ENCODE measurements around the gene SSC5D. TPM values are rescaled to one million over a fixed set of nuclear protein-coding genes. Genes with fewer than 3 reads are reported as not detected.
"Not testable (repeated sequence)": the region's sequence is repeated elsewhere in the genome, so short reads cannot be mapped to it uniquely, and the experiment has no call there.

SSC5D gene
- total RNA-seq, 4 donors from 2014 or later, result 0.64 to 6.2 (median 3.0) TPM

GRCh38 chr19:55443045-55443823 lies 45.0 kb upstream of the SSC5D start, which contains the start of gene SHISA7:
Gene SHISA7 (minus strand): TSS chr19:55443300. CDS start chr19:55442863, 437 bp downstream.
- no peak for TF ChIP-seq POLR2A (IDR thresholded peaks at IDR 0.05)
- no peak within 1 kb of the TSS for H3K4me3 ChIP-seq (ENCODE audit: low read depth, poor library complexity, severe bottlenecking)
- DNase-seq (ENCODE audit: low spot score in 2 of 2), result no peak
- 1% methylated on average over 43 of the region's 43 CpGs for WGBS, 2 donors
- intact Hi-C loops (cut with DNase I; ENCODE audit: low total_unique reads), result no loop called here

GRCh38 chr19:55443824-55444480 lies 44.3 kb upstream of the SSC5D start:
- no peak overlapping the region for H3K4me3 ChIP-seq (ENCODE audit: low read depth, poor library complexity, severe bottlenecking)
- DNase-seq (ENCODE audit: low spot score in 2 of 2), result no peak
- 29 to 44% methylated on average over 18 of the region's 18 CpGs for WGBS, 2 donors
- TF ChIP-seq POLR2A (IDR thresholded peaks at IDR 0.05), result no peak
- TF ChIP-seq CTCF (IDR thresholded peaks at IDR 0.05), result no peak
- intact Hi-C loops (cut with DNase I; ENCODE audit: low total_unique reads), result no loop called here

DNA sequence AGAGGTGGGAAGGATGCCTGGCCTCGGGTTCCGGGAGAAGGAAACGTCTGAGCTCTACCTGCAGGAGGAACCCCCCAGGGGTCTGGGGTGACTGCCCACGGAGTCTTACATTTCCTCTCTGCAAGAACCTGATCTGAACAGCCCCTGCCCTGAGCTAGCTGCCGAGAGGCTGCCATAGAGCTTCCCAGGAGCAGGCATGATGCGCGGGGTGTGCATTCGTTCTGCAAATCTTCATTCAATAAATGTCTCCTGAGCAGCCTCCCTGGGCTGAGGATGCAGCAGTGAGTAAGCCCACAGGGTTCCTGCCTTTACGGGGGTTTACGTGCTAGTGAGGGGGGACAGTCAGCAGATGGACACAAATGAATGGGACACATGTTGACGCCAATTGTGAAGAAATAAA lies 43.6 kb upstream of the SSC5D start:
- intact Hi-C loops (cut with DNase I; ENCODE audit: low total_unique reads), result no loop called here
- TF ChIP-seq CTCF (IDR thresholded peaks at IDR 0.05) (no peak), POLR2A (IDR thresholded peaks at IDR 0.05) (no peak)
- DNase-seq (ENCODE audit: low spot score in 2 of 2), result no peak
- 35 to 47% methylated on average over 10 of the region's 11 CpGs for WGBS, 2 donors
- no peak overlapping the region for H3K4me3 ChIP-seq (ENCODE audit: low read depth, poor library complexity, severe bottlenecking)

- no peak for TF ChIP-seq POLR2A (IDR thresholded peaks at IDR 0.05)
- TF ChIP-seq CTCF (IDR thresholded peaks at IDR 0.05), result no peak
- DNase-seq (ENCODE audit: low spot score in 2 of 2), result no peak
- WGBS, 2 donors, result 34 to 37% methylated on average over 8 of the region's 8 CpGs
- intact Hi-C loops (cut with DNase I; ENCODE audit: low total_unique reads), result no loop called here
- no peak overlapping the region for H3K4me3 ChIP-seq (ENCODE audit: low read depth, poor library complexity, severe bottlenecking)
Measured at GRCh38 chr19:55446060-55446459, 42.2 kb upstream of the SSC5D start.

- DNase-seq (ENCODE audit: low spot score in 2 of 2), result peak in 1 of 2 donors; percentile 27
- 10 to 13% methylated on average over 16 of the region's 16 CpGs for WGBS, 2 donors
- intact Hi-C loops (cut with DNase I; ENCODE audit: low total_unique reads), result no loop called here
- H3K4me3 ChIP-seq (ENCODE audit: low read depth, poor library complexity, severe bottlenecking), result no peak overlapping the region
- TF ChIP-seq POLR2A (IDR thresholded peaks at IDR 0.05), result no peak
- TF ChIP-seq CTCF (IDR thresholded peaks at IDR 0.05), result no peak
Measured at GRCh38 chr19:55447421-55448174, 40.6 kb upstream of the SSC5D start.

DNA sequence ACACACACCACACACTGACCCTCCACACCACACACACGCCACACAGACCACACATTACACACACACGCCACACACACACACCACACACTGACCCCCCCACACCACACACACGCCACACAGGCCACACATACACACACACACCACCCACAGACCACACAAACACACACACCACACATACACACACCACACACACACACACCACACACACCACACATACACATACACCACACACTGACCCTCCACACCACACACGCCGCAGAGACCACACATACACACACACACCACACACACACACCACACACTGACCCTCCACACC lies 40.1 kb upstream of the SSC5D start:
- 65 to 73% methylated on average over 5 of the region's 5 CpGs for WGBS, 2 donors
- DNase-seq (ENCODE audit: low spot score in 2 of 2); intact Hi-C loops (cut with DNase I; ENCODE audit: low total_unique reads); H3K4me3 ChIP-seq (ENCODE audit: low read depth, poor library complexity, severe bottlenecking): not testable (repeated sequence)
